NCI-H2171 (cell line): ENCODE results near the gene CCDC141.
A peak's percentile ranks its signal among the peaks of the same experiment; 100 is the strongest.
"Not testable (repeated sequence)": the region's sequence is repeated elsewhere in the genome, so short reads cannot be mapped to it uniquely, and the experiment has no call there.

ENCODE experiments used
- DNase-seq: peaks from one replicate; lab custom pipeline; 2025; lab: John Stamatoyannopoulos, UW

The CCDC141 gene

DNA sequence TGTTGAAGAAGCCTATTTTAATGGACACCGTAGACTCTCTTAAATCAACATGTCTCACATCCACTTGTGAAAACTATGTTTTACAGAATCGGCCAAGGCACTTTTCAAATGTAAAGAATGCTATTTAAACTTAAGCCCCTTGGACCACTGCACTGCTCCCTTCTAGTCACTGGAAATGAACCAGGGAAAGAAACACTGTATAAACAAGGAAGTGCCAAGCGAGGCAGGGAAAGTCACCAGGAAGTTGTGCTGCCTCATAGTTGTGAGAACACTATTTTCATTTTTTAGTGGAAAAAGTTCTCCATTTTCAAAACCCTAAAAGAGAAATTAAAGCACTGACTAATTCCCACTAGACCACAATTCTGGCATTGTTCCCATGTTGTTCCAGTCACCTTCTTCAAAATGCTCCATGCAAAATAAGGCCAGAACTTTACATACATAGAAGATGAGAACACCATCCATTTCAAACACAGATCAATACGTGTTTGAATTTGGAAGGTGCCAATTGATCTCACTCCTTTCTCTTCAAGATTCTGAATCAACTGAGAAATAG, 13.5 kb downstream of the CCDC141 start:
- DNase-seq = no peak

DNA sequence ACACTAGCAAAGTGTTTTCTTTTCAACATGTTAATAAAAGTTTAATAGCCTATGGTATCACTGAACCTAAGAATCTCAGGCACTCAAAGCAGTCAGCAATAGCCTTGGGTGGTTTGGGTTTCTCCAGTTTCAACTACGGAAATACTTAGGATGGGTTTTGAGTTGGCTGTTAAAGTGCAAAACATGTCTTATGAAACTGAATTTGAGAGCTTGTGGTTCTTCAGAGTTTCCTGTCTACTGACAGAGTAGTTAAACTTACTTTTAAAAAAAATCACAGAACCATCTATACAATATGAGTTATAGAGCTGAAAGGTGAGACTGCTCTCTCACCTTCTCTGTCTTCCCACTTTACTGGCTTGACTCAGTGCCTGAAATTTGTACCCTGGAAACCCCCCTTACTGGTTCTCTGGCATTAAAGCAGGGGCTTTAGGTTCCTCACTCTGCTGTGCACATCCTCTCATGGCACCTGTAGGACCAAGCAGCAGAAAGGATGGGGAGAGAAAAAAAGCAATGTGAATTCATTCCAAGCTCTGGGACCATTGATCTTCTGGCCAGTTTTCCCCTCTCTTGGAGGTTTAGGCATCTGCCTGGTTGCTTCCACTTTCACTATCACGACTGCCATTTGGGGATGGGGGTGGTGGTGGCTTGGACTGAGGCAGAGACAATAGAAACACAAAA, 18.1 kb downstream of the CCDC141 start:
- no peak for DNase-seq

DNA sequence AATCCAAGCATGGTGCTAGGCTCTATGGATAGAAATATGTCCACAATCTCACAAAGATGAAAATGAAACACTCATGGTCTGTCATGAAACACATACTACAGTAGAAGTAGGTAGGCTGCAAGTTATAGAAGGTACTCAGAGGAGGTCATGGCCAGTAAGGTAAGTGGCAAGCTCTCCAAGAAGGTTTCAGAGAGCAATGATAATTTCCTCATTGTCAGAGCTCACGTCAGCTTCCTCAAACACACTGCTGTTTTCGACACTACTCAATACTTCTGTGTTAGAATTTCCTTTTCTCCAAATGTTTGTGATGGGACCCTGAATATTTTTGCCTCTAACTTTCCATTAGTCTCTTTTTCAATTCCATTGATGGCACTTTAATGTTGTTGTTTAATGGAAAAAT, 25.5 kb downstream of the CCDC141 start:
- DNase-seq = no peak

DNA sequence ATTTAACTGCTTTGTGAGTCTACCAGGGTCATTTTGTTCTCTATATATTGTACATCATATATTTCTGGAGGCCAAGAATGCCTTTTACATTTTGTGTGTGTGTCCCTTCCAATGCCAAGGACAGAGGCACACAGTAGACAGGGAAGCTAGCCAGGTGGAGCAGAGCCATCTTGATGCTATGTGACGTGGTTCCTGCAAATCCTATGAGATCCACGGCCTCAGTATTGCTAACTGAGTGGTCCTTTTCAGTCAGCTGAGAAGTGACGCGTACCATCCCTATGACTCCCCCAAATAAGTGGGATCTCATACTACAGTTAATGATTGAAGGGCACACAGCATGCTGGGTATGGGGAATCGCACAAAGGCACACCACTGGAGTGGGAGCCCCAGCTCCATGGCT, 27.3 kb downstream of the CCDC141 start:
- DNase-seq = no peak

DNA sequence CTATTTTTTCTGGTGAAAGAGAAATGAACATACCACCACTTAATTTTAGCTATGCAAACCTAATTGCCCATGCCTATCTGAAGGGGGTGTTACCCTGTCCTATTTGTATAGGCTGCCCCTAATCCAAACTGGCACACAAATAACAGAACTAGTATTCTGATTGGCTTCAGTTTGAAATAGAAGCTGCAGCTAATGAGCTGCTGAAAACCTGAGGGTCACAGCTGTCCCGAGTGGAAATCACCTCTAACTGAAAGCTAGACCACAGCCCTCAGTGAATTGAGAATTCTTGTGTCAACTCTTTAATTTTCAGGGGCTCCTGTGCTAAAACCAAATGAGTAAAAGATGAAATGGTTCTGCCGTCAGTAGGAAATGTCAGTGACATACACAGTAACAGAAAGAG, 28.7 kb downstream of the CCDC141 start:
- no peak for DNase-seq

DNA sequence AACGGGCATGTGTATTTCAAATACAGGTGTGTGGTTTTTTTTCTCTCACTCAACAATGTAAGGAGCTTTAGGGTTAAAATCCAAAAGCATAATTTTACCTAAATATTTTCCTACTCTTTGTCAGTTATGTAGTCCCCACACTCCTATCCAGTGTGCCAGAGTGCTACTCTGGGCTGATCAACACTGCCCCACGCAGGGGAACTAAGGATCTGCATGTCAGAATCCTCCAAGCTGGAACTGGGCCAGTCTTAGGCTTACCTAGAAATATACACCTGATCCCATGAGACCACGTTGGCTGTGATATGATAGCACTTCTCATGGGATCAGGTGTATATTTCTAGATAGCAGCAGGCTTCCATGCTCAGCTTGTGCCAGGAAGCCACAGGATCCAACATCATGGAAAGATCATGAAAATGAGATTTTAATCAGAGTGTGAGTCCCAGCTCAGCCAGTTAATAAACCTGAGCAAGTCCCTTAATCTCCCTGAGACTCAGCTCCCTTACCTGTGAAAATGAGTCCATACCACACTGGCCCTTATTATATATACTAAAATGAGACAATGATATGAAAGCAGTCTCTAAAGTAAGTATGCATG, 29.7 kb downstream of the CCDC141 start:
- DNase-seq = peak; percentile 95

DNA sequence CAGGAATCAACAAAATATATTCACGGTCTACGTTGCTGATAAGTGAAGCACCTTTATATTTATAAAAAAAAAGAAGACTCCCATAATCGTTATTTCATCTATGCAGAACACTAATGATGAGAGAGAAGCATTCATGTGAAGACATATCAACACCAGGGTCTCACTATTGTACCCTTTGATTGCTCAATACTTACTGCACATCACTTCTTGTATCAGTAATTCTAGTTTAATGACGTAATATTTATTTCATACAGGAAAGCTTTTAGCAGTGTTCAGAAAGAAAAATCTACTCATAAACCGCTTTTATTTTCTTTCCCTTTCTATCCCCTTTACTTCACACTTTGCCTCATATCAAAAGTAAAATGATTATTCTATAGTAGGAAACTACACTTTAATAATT, 30.7 kb downstream of the CCDC141 start:
- no peak for DNase-seq

DNA sequence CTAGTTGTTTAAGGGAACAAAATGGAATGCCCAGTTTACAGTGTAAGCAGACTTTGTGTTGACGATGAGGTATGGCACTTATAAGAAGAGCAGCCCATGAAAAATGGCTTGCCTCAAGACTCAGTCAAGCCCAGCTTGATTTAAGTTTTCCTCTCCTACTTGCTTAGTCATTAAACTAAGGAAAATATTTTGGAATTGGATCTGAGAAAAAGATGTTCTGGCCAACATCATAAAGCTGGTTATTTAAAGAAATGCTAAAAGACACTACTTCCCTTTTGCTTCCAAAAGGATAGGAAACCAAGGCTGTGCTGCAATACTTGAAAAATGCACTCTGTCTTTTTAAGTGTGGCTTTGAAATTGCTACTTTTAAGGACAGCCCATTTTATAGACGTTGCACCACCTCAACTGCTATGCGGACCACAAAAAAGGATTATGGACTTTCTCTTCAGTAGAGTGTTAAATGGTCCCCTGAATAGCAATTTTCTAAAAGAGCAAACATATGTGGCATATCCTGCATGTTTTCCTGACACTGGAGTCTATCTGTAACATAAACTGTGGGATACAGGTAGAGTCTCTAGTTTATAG, 32.1 kb downstream of the CCDC141 start:
- no peak for DNase-seq

DNA sequence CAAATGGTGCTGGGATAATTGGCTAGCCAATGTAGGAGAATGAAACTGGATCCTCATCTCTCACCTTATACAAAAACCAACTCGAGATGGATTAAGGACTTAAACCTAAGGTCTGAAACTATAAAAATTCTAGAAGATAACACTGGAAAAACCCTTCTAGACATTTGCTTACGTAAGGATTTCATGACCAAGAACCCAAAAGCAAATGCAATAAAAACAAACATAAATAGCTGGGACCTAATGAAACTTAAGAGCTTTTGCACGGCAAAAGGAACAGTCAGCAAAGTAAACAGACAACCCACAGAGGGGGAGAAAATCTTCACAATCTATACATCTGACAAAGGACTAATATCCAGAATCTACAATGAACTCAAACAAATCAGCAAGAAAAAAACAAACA, 35.7 kb downstream of the CCDC141 start:
- DNase-seq = not testable (repeated sequence)

DNA sequence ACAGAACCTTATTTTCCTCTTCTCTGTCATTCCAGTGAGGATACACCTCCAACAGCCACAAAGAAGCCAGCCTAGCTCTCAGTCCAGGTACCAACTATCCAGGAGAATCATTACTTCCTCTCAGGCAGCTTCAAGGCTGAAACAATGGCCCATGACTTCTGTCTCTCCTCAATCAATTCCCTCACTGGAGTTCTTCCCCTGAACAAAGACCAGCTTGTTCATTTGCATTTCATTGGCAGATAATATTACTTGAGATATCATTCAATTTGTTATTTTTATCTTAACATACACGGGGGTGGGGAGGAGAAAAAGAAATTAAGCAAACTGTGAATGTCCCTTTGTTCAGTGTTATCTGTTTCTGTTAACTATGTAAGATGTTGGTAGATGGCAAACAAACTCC, 44.0 kb downstream of the CCDC141 start:
- no peak for DNase-seq

DNA sequence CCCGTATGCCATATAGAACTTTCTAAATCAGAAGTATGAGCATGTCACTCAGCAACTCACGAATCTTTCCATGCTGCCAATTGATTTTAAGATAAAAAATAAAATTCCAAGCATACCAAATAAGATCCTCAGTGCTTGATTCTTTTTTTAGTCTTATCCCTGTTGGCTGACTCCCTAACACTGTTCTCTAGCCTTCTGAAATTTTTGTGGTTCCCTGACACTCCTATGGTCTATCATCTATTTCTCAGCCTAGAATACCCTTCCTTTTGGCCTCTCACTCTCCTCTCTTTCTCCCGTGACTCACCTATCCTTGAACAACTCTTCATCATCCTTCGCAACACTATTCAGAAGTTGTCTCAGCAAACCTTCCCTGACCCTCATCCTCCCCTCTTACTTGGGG, 50.5 kb downstream of the CCDC141 start:
- no peak for DNase-seq

DNA sequence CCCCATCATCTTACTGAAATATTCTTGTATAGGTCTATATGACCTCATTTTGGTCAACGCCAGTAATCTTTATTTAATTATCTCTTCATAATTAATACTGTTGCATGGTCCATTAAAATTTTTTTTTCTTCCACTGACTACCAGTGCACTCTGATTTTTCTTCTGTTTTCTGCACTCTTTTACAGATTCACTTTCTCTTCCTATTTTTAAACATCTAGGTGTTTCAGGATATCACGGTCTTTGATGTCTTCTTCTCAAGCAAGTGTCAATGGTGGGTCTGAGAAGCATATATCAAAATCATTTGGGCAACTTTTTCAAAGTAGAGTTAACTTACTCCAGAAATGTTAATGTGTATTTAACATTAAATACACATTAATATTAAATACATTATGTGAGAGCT, 51.4 kb downstream of the CCDC141 start:
- DNase-seq = no peak

DNA sequence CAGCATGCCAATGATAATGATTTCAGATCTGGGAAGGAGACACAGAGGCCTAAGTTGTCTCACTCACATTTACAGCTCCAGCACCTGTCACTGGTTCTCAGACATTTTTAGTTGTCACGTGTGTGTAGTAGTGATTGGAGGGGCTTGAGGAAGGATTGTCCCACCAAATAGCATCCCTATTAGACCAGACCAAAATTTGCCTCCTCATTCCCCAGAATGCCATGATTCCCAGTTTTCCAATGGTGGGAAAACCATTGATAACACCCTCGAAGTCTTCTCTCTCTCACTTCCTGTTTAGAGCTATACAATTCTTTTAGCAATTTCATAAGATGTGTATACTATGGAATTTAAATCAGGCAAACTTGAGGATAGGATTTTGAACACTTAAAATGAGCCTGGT, 52.5 kb downstream of the CCDC141 start:
- no peak for DNase-seq

DNA sequence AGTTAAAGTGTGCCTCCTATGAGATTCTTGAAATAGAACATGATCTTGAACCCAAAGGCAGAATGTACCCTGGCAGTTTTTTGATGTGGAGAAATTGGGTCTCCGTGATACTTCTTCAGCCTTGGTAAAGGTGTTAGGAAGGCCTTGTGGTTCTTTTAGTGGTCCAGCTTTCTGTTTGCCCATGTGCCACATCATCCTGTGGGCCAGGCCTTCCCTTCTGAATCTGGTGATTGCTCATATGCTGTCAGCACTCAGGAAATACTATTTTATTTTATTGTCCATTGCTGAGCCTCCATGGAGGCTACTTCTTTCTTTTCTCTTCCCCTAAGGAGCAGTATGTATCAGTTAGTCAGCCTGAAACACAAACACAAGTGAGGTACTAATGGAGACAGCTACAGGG, 52.9 kb downstream of the CCDC141 start:
- DNase-seq = no peak

DNA sequence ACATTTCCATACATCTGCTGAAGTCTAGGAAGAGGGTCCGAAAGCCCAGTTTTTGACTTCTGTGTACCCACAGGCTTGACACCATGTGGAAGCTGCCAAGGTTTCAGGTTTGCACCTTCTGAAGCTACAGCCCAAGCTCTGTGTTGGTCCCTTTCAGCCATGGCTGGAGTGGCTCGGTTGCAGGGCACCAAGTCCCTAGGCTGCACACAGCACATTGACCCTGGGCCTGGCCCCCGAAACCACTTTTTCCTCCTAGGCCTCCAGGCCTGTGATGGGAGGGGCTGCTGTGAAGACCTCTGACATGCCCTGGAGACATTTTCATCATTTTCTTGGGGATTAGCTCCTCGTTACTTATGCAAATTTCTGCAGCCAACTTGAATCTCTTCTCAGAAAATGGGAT, 55.7 kb downstream of the CCDC141 start:
- DNase-seq = no peak

DNA sequence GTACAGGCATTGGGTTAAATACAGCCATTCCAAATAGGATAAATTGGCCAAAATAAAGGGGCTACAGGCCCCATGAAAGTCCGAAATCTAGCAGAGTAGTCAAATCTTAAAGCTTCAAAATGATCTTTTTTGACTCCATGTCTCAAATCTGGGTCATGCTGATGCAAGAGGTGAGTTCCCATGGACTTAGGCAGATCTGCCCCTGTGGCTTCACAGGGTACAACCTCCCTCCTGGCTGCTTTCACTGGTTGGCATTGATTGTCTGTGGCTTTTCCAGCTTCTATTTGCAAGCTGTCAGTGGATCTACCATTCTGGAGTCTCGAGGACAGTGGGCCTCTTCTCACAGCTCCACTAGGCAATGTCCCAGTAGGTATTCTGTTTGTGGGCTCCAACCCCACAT, 56.1 kb downstream of the CCDC141 start:
- DNase-seq = no peak

DNA sequence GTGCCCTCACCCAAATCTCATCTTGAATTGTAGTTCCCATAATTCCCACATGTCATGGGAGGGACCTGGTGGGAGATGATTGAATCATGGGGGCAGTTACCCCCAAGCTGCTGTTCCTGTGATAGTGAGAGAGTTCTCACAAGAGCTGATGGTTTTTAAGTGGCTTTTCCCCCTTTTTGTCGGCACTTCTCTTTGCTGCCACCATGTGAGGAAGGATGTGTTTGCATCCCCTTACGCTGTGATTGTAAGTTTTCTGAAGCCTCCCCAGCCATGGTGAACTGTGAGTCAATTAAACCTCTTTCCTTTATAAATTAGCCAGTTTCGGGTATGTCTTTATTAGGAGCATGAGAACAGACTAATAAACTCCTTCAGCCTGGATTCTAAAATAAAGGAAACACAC, 57.2 kb downstream of the CCDC141 start:
- not testable (repeated sequence) for DNase-seq

DNA sequence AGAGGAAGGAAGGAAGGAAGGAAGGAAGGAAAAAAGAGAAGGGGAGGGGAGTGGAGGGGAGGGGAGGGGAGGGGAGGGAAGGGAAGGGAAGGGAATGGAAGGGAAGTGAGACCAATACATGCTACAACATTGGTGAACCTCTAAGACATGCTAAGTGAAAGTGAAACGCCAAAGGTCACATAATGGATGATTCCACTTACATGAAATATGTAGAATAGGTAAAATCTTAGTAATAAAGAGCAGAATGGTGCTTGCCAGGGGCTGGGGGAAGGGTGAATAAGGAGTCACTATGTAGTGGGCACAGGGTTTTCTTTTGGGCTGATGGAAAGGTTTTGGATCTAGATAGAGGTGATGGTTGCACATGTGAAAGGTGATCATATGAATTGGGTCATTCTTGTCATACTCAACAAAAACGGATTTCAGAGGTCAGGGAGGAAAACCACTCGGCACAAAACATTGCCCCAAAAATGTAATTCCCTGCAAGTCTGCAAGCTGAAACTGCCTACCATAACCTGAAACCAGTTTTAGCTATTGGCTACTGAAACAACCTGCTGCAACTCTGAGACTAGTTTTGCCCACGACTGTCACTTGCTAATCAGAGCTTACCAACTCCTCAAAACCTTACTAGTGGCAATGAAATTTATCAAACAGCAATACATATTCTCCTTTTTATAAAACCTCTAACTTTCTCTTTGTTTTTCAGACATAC, 59.2 kb downstream of the CCDC141 start:
- no peak for DNase-seq

DNA sequence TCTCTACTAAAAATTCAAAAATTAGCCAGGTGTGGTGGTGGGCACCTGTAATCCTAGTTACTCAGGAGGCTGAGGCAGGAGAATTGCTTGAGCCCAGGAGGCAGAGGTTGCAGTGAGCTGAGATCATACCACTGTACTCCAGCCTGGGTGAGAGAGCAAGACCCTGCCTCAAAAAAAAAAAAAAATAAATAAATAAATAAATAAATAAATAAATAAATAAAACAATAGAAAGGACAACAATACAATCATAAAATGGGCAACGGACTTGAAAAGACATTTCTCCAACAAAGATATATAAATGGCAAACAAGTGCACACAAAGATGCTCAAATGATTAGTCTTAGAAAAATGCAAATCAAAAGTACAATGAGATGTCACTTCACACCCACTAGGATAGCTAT, 60.5 kb downstream of the CCDC141 start:
- not testable (repeated sequence) for DNase-seq

DNA sequence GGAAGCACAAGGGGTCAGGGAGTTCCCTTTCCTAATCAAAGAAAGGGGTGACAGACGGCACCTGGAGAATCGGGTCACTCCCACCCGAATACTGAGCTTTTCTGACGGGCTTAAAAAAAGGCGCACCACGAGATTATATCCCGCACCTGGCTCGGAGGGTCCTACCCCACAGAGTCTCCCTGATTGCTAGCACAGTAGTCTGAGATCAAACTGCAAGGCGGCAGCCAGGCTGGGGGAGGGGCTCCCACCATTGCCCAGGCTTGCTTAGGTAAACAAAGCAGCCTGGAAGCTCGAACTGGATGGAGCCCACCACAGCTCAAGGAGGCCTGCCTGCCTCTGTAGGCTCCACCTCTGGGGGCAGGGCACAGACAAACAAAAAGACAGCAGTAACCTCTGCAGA, 67.3 kb downstream of the CCDC141 start:
- DNase-seq = not testable (repeated sequence)

DNA sequence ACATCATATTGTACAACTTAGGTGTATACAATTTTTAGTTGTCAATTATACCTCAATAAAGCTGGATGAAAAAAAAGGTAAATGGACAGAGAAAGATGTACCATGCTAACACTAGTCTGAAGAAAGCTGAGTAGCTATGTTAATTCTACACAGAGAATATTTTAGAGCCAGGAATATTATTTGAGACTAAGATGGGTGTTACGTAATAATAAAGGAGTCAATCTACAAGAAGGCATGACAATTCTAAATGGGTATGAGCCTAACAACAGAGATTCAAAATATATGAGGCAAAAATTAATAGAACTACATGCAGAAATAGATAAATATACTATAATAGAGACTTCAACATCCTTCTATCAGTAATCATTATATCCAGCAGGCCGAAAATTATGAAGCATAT, 69.1 kb downstream of the CCDC141 start:
- DNase-seq = no peak

DNA sequence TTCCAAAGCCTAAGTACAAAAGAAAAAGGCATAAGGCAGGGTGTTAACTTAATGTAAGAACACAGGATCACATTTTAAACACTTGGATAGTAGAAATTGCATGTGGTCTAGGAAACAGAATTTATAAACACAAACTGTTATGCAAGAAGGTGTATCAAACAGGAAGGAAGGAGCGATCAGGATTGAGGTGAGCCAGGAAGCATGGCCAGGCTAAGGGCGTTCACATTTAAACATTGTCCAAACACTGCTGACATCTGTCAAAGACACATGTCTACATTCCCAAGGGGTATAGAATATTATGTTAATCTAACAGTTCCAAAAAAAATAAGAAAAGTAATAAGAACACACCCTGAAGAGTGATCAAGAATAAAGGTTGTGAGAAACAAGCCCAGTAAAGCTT, 71.3 kb downstream of the CCDC141 start:
- no peak for DNase-seq

DNA sequence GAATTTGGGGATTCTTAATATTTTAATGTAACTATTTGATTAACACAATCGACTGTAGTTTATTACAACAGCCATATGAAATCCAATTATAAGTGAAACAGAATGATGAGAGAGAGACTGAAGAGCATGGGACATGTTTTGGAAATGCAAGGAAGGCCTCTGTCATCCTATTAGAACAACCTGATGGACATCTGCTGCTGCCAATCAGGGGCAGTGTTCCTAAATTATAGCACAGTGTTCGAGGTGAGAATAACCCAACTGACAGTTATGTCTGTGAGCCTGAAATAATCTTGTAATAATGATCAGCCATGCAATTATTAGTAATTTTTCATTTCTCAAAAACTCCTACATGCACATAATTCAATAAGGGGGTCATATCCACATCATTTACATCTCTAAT, 73.6 kb downstream of the CCDC141 start:
- no peak for DNase-seq
